MCF 10A (cell line): ENCODE data around the gene CDHR3. TPM values are rescaled to one million over a fixed set of nuclear protein-coding genes. Genes with fewer than 3 reads are reported as not detected.

ENCODE experiments used
- BruUV-seq: library from RNA; stranded (reverse); fragments of 400-500 nt; replicated peaks from 2 replicates; lab custom pipeline; 2021; lab: Mats Ljungman, UMichigan
- CTCF ChIA-PET: fragments of 300-600 bp; sonication (Branson Sonifier 250); formaldehyde crosslinking; extraction: SDS; loops from one replicate; lab custom pipeline; 2021; ENCODE audit warnings: antibody characterized with exemption, inconsistent platforms; lab: Yijun Ruan, JAX
- POLR2A ChIA-PET: fragments of 300-600, 350-650 bp; sonication (Branson Sonifier 250); formaldehyde crosslinking; extraction: SDS; loops from one replicate; lab custom pipeline; 2020; ENCODE audit warnings: antibody characterized with exemption, inconsistent platforms; lab: Yijun Ruan, JAX
- DNase-seq: peaks from one replicate; pipeline ENCODE4 v3.0.0-alpha.2; 2018; ENCODE audit not compliant: unreplicated experiment
- H3K27ac Mint-ChIP-seq: one replicate; pipeline ENCODE4 v1.8.0; 2022; ENCODE audit warnings: mild to moderate bottlenecking, low read depth, mixed read lengths; ENCODE audit not compliant: unreplicated experiment
- H3K27me3 Mint-ChIP-seq: one replicate; pipeline ENCODE4 v1.8.0; 2022; ENCODE audit warnings: mixed read lengths; ENCODE audit not compliant: insufficient read depth, unreplicated experiment
- H3K36me3 Mint-ChIP-seq: one replicate; pipeline ENCODE4 v1.8.0; 2022; ENCODE audit warnings: mild to moderate bottlenecking, moderate library complexity, mixed read lengths; ENCODE audit not compliant: insufficient read depth, unreplicated experiment
- H3K4me1 Mint-ChIP-seq: one replicate; pipeline ENCODE4 v1.8.0; 2022; ENCODE audit warnings: mixed read lengths; ENCODE audit not compliant: insufficient read depth, unreplicated experiment
- H3K4me3 Mint-ChIP-seq: one replicate; pipeline ENCODE4 v1.8.0; 2022; ENCODE audit warnings: mild to moderate bottlenecking, moderate library complexity, mixed read lengths; ENCODE audit not compliant: unreplicated experiment
- H3K9me3 Mint-ChIP-seq: one replicate; pipeline ENCODE4 v1.8.0; 2022; ENCODE audit warnings: mixed read lengths; ENCODE audit not compliant: unreplicated experiment
- CTCF ChIP-seq: fragments of 200-600 bp; IDR thresholded peaks from one replicate; pipeline ENCODE4 v1.8.0; 2022; ENCODE audit warnings: antibody characterized with exemption, mild to moderate bottlenecking; ENCODE audit not compliant: unreplicated experiment
- intact Hi-C: fragments of 100-400 bp; cut with micrococcal nuclease; formaldehyde crosslinking; loops from 2 replicates; pipeline ENCODE4 v1.14.1; 2022
- total RNA-seq: library from RNA; stranded (reverse); gene quantifications from 2 replicates; pipeline ENCODE4 v1.2.3, GENCODE V29; 2022

The CDHR3 gene
- total RNA-seq, 1 experiment from 2014 or later: 0.19 TPM

GRCh38 chr7:106070567-106071254 lies 107.6 kb downstream of the CDHR3 start:
- TF ChIP-seq CTCF: no peak
- ChIA-PET CTCF (interaction anchor here (1.0 to 6.2 kb wide), 7 partner anchors 9 to 83 kb away, joined by 4 to 39 read pairs (median 6); partner anchors contain the start of gene SYPL1), POLR2A (interaction anchor here (1.2 to 8.4 kb wide), 8 partner anchors 10 to 83 kb away, joined by 3 to 139 read pairs (median 30); partner anchors contain the start of gene SYPL1)
- Mint-ChIP-seq H3K9me3 (no peaks in the 10 kb centered on the region), H3K27ac (peak overlapping the region; percentile 49), H3K4me3 (peak overlapping the region; percentile 8), H3K27me3 (no peaks in the 10 kb centered on the region), H3K36me3 (peaks cover 18% of the 10 kb centered on the region), H3K4me1 (peaks cover 55% of the 10 kb centered on the region)
- peak; percentile 59 for DNase-seq
- no TSS peak for BruUV-seq
- intact Hi-C loops: no loop called here

GRCh38 chr7:106071356-106071998 lies 108.4 kb downstream of the CDHR3 start:
- intact Hi-C loops: no loop called here
- peak overlapping the region; percentile 49 for H3K27ac Mint-ChIP-seq
- ChIA-PET POLR2A (interaction anchor here (0.8 to 8.4 kb wide), 12 partner anchors 9 to 853 kb away, joined by 3 to 139 read pairs (median 26); partner anchors contain the start of gene SYPL1), CTCF (interaction anchor here (0.9 to 6.2 kb wide), 11 partner anchors 9 to 96 kb away, joined by 3 to 39 read pairs (median 5); partner anchors contain the start of gene SYPL1)
- H3K4me1 Mint-ChIP-seq: peaks cover 49% of the 10 kb centered on the region
- no TSS peak for BruUV-seq
- no peaks in the 10 kb centered on the region for H3K9me3 Mint-ChIP-seq
- peaks cover 18% of the 10 kb centered on the region for H3K36me3 Mint-ChIP-seq
- no peak overlapping the region for H3K4me3 Mint-ChIP-seq
- no peak for TF ChIP-seq CTCF
- H3K27me3 Mint-ChIP-seq: no peaks in the 10 kb centered on the region
- DNase-seq: peak; percentile 81

- peak; percentile 53 for DNase-seq
- Mint-ChIP-seq H3K9me3 (no peaks in the 10 kb centered on the region), H3K27ac (peak overlapping the region; percentile 49), H3K27me3 (no peaks in the 10 kb centered on the region), H3K4me1 (peaks cover 49% of the 10 kb centered on the region), H3K4me3 (no peak overlapping the region), H3K36me3 (peaks cover 18% of the 10 kb centered on the region)
- intact Hi-C loops: no loop called here
- ChIA-PET POLR2A (interaction anchor here (0.6 to 8.4 kb wide), 13 partner anchors 9 to 854 kb away, joined by 3 to 139 read pairs (median 23); partner anchors contain the start of gene SYPL1), CTCF (interaction anchor here (0.5 to 6.2 kb wide), 12 partner anchors 9 to 95 kb away, joined by 3 to 39 read pairs (median 4); partner anchors contain the start of gene SYPL1)
- no peak for TF ChIP-seq CTCF
- BruUV-seq: no TSS peak
Measured at GRCh38 chr7:106071999-106072714, 109.1 kb downstream of the CDHR3 start.
